ENCODE measurements around the gene FAM168A. TPM values are rescaled to one million over a fixed set of nuclear protein-coding genes. Genes with fewer than 3 reads are reported as not detected.

Gene FAM168A
- total RNA-seq, 1 donor from 2014 or later, result 31.0 TPM

GRCh38 chr11:73632996-73633395 lies 35.1 kb upstream of the FAM168A start:
- intact Hi-C loops (cut with DNase I), result no loop called here

GRCh38 chr11:73629907-73630306 lies 32.0 kb upstream of the FAM168A start:
- H3K4me3 ChIP-seq, result no peak overlapping the region
- no peak overlapping the region for H3K27ac ChIP-seq
- no peak for TF ChIP-seq CTCF (IDR thresholded peaks at IDR 0.05)
- intact Hi-C loops (cut with DNase I), result no loop called here
- ATAC-seq (no peak), DNase-seq (no peak)
- no peaks in the 10 kb centered on the region for H3K27me3 ChIP-seq (ENCODE audit: low read depth)
- no peaks in the 10 kb centered on the region for H3K36me3 ChIP-seq
- H3K4me1 ChIP-seq, result peaks cover 8% of the 10 kb centered on the region
- no peaks in the 10 kb centered on the region for H3K9me3 ChIP-seq

More at GRCh38 chr11:73632996-73633395, 35.1 kb upstream of the FAM168A start:
- no peaks in the 10 kb centered on the region for H3K9me3 ChIP-seq
- H3K27me3 ChIP-seq (ENCODE audit: low read depth), result no peaks in the 10 kb centered on the region
- DNase-seq (no peak), ATAC-seq (no peak)
- no peaks in the 10 kb centered on the region for H3K4me1 ChIP-seq
- H3K4me3 ChIP-seq, result no peak overlapping the region
- TF ChIP-seq CTCF (IDR thresholded peaks at IDR 0.05), result no peak
- H3K27ac ChIP-seq, result no peak overlapping the region
- H3K36me3 ChIP-seq, result no peaks in the 10 kb centered on the region

- H3K4me3 ChIP-seq, result no peak overlapping the region
- H3K4me1 ChIP-seq, result peaks cover 14% of the 10 kb centered on the region
- no peaks in the 10 kb centered on the region for H3K9me3 ChIP-seq
- no peak overlapping the region for H3K27ac ChIP-seq
- intact Hi-C loops (cut with DNase I), result no loop called here
- DNase-seq (peak; percentile 71), ATAC-seq (peak; percentile 89)
- H3K36me3 ChIP-seq, result no peaks in the 10 kb centered on the region
- TF ChIP-seq CTCF (IDR thresholded peaks at IDR 0.05), result peak; percentile 94
- peaks cover 7% of the 10 kb centered on the region for H3K27me3 ChIP-seq (ENCODE audit: low read depth)
Measured at GRCh38 chr11:73625696-73626318, 27.9 kb upstream of the FAM168A start.

- no peak for TF ChIP-seq CTCF (IDR thresholded peaks at IDR 0.05)
- H3K27ac ChIP-seq, result peak overlapping the region; percentile 56
- H3K27me3 ChIP-seq (ENCODE audit: low read depth), result peaks cover 7% of the 10 kb centered on the region
- H3K9me3 ChIP-seq, result no peaks in the 10 kb centered on the region
- intact Hi-C loops (cut with DNase I), result no loop called here
- no peak for DNase-seq
- no peak overlapping the region for H3K4me3 ChIP-seq
- H3K4me1 ChIP-seq, result peaks cover 14% of the 10 kb centered on the region
- no peaks in the 10 kb centered on the region for H3K36me3 ChIP-seq
- peak; percentile 72 to 82 for ATAC-seq
Measured at GRCh38 chr11:73623686-73624085, 25.8 kb upstream of the FAM168A start.

- peak in 1 of 2 donors; percentile 52 for ATAC-seq
- no peak for DNase-seq
- H3K36me3 ChIP-seq, result no peaks in the 10 kb centered on the region
- H3K4me1 ChIP-seq, result peaks cover 14% of the 10 kb centered on the region
- no peak for TF ChIP-seq CTCF (IDR thresholded peaks at IDR 0.05)
- intact Hi-C loops (cut with DNase I), result no loop called here
- H3K27me3 ChIP-seq (ENCODE audit: low read depth), result peaks cover 7% of the 10 kb centered on the region
- H3K27ac ChIP-seq, result peak overlapping the region; percentile 56
- no peaks in the 10 kb centered on the region for H3K9me3 ChIP-seq
- no peak overlapping the region for H3K4me3 ChIP-seq
Measured at GRCh38 chr11:73622926-73623593, 25.1 kb upstream of the FAM168A start.
